Mesenteric fat pad (tissue), 1 donor: ENCODE measurements around the gene NOL4L. TPM values are rescaled to one million over a fixed set of nuclear protein-coding genes. Genes with fewer than 3 reads are reported as not detected.

ENCODE experiments used
- DNase-seq: peaks from one replicate; pipeline ENCODE4 v3.0.0-alpha.2; 2020; ENCODE audit warnings: low spot score
- total RNA-seq: library from RNA; stranded (reverse); fragmentation: NEBNext Ultra II Directional; extraction: Animal tissue kit (Norgen Biotek cat#: 25700); gene quantifications from one replicate; pipeline ENCODE4 v1.2.1, GENCODE V29; 2021
- donor health status: DM: yes; HTN: yes; CAD: no.

Gene NOL4L
- total RNA-seq, 1 donor from 2014 or later = 21.5 TPM

GRCh38 chr20:32487381-32487780, 97.8 kb downstream of the NOL4L start:
- no peak for DNase-seq

DNA sequence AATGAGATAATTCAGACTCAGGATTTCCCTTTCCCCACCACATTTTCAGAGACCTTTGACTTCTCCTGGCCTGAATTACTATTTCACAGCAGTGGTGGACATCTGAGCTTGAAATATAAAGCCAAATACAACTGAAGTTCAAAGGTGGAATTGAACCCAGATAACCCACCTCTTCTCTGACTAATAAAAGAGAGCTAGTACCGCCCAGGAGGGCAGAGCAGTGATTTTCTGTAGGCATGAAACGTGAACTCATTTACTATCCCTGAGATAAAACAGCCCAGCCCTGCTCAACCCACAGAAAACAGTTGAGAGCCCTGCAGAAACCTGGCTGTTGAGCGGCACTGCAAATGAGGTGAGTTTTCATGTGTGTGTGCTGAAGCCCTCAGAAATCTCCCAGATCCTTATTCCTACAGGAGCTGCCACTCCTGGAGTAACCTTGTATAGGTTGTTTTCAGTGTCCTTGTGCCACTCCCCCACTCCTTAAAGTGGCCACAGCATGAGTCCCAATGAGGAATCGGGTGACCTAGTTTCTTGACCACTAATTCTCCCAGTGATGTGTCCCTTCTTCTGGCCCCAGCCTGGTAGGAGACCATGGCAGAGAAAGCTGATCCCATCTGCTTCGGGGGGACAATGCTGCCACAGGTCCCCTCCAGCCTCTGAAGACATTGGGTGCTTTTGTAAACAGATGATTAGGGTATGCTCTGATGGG, 99.2 kb downstream of the NOL4L start:
- no peak for DNase-seq

GRCh38 chr20:32484958-32485769, 100.0 kb downstream of the NOL4L start:
- no peak for DNase-seq

DNA sequence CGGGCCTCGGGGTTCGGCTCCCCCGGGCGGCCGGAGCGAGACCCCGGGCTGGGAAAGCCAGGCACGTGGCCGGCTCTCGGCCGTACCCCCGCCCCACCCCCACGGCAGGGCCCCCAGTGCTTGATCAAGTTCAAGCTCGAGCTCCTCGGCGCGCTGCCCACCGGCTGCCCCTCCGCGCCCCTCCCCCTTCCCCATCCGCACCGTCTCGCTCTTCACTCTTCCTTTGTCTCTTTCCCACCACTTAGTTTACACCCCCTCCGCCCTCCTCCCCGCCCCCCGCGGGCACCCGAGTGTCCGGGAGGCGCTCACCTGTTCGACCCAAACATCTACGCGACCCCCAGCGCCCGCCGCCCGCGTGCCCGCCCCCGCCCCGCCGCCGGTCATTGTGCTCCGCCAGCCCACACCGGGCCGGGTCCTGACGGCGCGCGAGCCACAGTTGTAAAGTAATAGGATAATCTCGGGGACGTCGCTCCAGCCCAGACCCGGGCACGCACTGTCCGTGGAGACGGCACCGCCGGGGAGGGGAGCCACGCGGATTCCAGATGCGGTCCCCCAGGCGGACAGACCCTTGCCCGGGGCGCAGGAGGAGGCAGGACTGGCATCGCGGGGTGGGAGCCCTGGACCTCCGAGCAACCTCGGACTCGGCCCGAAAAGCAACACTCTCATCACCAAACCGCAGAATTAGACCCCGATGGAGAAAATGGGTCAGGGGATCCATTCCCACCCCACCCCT, 100.7 kb downstream of the NOL4L start:
- DNase-seq = no peak

- DNase-seq = no peak
Observed at GRCh38 chr20:32483351-32484224, 101.5 kb downstream of the NOL4L start.

GRCh38 chr20:32482442-32483261, 102.5 kb downstream of the NOL4L start:
- no peak for DNase-seq

GRCh38 chr20:32482143-32482441, 103.0 kb downstream of the NOL4L start:
- DNase-seq = no peak

GRCh38 chr20:32481311-32482142, 103.6 kb downstream of the NOL4L start:
- DNase-seq = no peak

- no peak for DNase-seq
Observed at GRCh38 chr20:32480371-32481241, 104.5 kb downstream of the NOL4L start.

DNA sequence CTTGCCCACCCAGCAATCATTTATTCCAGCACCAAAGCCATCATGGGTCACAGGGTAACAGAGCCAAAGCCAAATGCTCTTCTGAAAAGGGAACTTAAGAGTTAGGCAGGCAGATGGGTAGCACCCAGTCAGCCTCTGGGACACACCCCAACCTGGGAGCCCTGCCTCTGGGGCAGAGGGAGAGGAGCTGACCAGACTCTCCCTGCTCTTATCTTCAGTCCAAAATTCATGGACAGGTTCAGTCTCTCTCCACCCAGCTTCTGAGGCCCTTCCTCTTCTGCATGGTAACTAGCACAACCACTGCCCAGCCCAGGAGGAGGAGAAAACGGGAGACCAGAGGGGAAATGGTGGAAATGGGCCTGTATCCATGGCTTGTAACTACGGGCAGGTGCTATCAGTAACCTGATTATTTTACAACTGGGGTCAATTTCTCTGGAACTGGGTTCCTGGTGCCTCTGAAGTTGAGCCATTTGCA, 105.4 kb downstream of the NOL4L start:
- no peak for DNase-seq

DNA sequence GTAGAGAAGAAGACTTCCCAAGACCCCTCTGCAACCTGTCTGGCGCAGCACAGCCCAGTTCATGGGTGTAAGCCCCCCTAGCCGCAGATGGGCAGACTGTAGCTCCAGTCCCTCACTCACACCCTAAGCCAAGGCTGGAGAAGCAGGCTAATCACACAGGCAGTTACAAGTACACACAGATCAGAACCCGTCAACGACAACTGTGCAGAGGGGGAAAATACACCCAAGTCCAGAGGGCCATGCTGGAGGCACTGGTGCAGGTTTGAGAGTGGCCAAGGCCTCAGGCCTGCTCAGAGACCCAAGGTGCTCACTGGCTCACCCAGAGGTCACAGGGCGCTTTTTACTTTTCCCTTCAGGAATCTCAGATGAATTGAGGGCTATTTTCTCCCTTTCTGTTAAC, 106.1 kb downstream of the NOL4L start:
- DNase-seq = no peak

- DNase-seq = no peak
Observed at GRCh38 chr20:32478576-32478975, 106.6 kb downstream of the NOL4L start.

DNA sequence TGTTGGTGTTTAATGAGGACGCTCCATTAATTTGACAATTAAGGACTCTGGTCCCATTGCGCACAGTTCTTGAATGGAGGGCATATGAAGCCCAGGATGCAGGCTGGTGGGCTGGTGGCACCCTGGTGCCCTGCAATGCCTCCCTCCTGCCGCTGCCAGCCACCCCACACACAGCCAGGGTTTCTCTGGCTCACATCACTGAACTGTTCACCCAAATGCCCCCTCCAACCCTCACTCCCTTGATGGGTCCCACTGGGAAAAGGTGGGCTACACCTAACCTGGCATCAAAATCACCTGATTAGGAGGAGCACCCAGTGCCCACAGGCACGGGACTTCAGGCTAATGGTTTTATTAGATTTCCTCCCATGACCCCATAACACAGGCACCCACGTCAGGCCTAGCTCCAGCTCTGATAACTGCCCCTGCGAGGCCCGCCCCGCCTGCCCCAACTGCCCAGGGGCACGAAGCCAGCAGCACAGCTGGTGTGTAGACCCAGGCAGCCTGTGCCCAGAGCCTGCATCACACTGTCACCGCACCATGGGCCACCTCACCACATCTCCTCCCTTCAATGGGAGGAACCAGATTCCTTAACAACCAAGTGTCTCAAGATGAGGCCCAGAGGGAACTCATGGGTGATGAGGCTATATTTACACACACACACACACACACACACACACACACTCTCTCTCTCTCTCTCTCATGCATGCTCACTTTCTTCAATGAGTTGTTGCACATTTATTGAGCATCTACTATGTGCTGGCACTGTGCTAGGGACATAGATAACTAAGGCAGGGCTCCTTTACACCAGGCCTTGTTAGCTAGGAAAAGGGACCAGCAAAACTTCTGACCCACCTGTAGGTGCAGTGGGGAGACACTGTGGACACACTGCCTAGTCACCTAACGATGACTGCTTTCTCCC, 107.3 kb downstream of the NOL4L start:
- no peak for DNase-seq

GRCh38 chr20:32476684-32477593, 108.2 kb downstream of the NOL4L start:
- DNase-seq = no peak

GRCh38 chr20:32474967-32475811, 109.9 kb downstream of the NOL4L start:
- DNase-seq = peak; percentile 96
